OCI-LY1 (cell line): ENCODE measurements around the gene SNRNP70.

ENCODE experiments used
- CTCF ChIP-seq: fragments of 200-600 bp; sonication (generic), shearing (Covaris generic); IDR thresholded peaks from 2 replicates; pipeline ENCODE4 v1.5.1; 2017; ENCODE audit warnings: mild to moderate bottlenecking, antibody characterized with exemption, low read length, moderate library complexity, mixed read lengths
- EZH2 ChIP-seq: fragments of 200-600 bp; sonication (generic), shearing (Covaris generic); IDR thresholded peaks from 2 replicates; pipeline ENCODE4 v1.8.0; 2017; ENCODE audit warnings: borderline replicate concordance, mixed run types, mild to moderate bottlenecking, antibody characterized with exemption, low read length, moderate library complexity, mixed read lengths

- TF ChIP-seq CTCF (no peak), EZH2 (no peak)
These were observed 26.7 kb upstream of the SNRNP70 start for GRCh38 chr19:49058562-49058961.
